HEK293T (cell line): Measurements from ENCODE around the gene TANK.
"Not testable (repeated sequence)": the region's sequence is repeated elsewhere in the genome, so short reads cannot be mapped to it uniquely, and the experiment has no call there.

Source experiments
- CTCF ChIA-PET: fragments of 350-600 bp; formaldehyde crosslinking; extraction: SDS; loops from one replicate; lab custom pipeline; 2021; ENCODE audit warnings: antibody characterized with exemption, inconsistent platforms; lab: Yijun Ruan, JAX
- POLR2A ChIA-PET: fragments of 350-600 bp; formaldehyde crosslinking; extraction: SDS; loops from one replicate; lab custom pipeline; 2020; ENCODE audit warnings: antibody characterized with exemption, inconsistent platforms; lab: Yijun Ruan, JAX
- DNase-seq: peaks from one replicate; pipeline ENCODE4 v3.0.0; 2012; ENCODE audit warnings: mixed read lengths; ENCODE audit errors: extremely low spot score
- ARNT ChIP-seq: fragments of 450-650 bp; IDR thresholded peaks from 2 replicates; pipeline ENCODE4 v1.6.1; 2017; ENCODE audit warnings: mild to moderate bottlenecking
- BHLHE40 ChIP-seq: fragments of 450-650 bp; IDR thresholded peaks from 2 replicates; pipeline ENCODE4 v1.6.1; 2016; ENCODE audit warnings: mild to moderate bottlenecking, moderate library complexity, borderline replicate concordance
- CTBP1 ChIP-seq: fragments of 450-650 bp; IDR thresholded peaks from 2 replicates; pipeline ENCODE4 v1.6.1; 2016; ENCODE audit warnings: borderline replicate concordance
- ELF4 ChIP-seq: fragments of 450-650 bp; IDR thresholded peaks from 2 replicates; pipeline ENCODE4 v1.6.1; 2017; ENCODE audit warnings: antibody characterized with exemption
- FOXA1 ChIP-seq: fragments of 450-650 bp; IDR thresholded peaks from 2 replicates; pipeline ENCODE4 v1.6.1; 2016; ENCODE audit warnings: mild to moderate bottlenecking
- FOXK2 ChIP-seq: fragments of 450-650 bp; IDR thresholded peaks from 2 replicates; pipeline ENCODE4 v1.6.1; 2016; ENCODE audit warnings: mild to moderate bottlenecking
- FOXM1 ChIP-seq: fragments of 450-650 bp; IDR thresholded peaks from 2 replicates; pipeline ENCODE4 v1.6.1; 2017; ENCODE audit warnings: mild to moderate bottlenecking, borderline replicate concordance
- HDGF ChIP-seq: fragments of 450-650 bp; IDR thresholded peaks from 2 replicates; pipeline ENCODE4 v1.6.1; 2017; ENCODE audit warnings: antibody characterized with exemption, borderline replicate concordance
- L3MBTL2 ChIP-seq: fragments of 450-650 bp; conservative IDR thresholded peaks from 2 replicates; pipeline ENCODE4 v1.6.1; 2016; ENCODE audit warnings: mild to moderate bottlenecking
- LEF1 ChIP-seq: fragments of 450-650 bp; IDR thresholded peaks from 2 replicates; pipeline ENCODE4 v1.6.1; 2017; ENCODE audit warnings: mild to moderate bottlenecking, borderline replicate concordance
- NFRKB ChIP-seq: fragments of 450-650 bp; IDR thresholded peaks from 2 replicates; pipeline ENCODE4 v1.6.1; 2016; ENCODE audit warnings: mild to moderate bottlenecking, moderate library complexity
- SP1 ChIP-seq: fragments of 450-650 bp; IDR thresholded peaks from 2 replicates; pipeline ENCODE4 v1.6.1; 2017
- SUZ12 ChIP-seq: fragments of 450-650 bp; IDR thresholded peaks from 2 replicates; pipeline ENCODE4 v1.6.1; 2016; ENCODE audit warnings: mild to moderate bottlenecking
- TARDBP ChIP-seq: fragments of 450-650 bp; IDR thresholded peaks from 2 replicates; pipeline ENCODE4 v1.6.1; 2016
- ZNF384 ChIP-seq: fragments of 450-650 bp; IDR thresholded peaks from 2 replicates; pipeline ENCODE4 v1.6.1; 2016
- TF ChIP-seq, protein P1 (sequence below): fragments of 450-650 bp; IDR thresholded peaks from 2 replicates; pipeline ENCODE4 v1.6.1; 2016

The TANK gene

DNA sequence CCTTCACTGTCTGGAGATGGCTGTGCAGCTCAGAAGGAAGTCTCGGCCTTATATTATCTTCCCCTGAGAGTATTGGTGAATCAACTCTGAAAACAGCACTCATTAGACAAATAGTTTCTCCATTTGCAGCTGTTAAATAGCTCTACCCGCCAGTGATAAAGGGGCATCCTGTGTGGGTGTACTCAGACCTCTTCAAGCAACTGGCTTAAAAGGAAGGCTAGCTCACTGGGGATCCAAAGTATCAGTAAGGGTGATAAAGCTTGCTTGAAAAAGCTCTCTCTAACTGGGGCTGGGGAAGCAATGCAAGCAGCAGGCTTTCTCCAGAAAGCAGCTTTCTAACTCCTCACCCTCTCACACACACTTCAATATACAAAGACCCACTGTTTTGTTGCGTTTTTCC lies 83.1 kb downstream of the TANK start:
- DNase-seq, result no peak
- POLR2A ChIA-PET, result interaction anchor here (0.7 kb wide), 1 partner anchor 23 kb away, joined by 3 read pairs; no protein-coding TSS in a partner anchor
- CTCF ChIA-PET, result interaction anchor here (0.6 kb wide), 1 partner anchor 570 kb away, joined by 3 read pairs; no protein-coding TSS in a partner anchor
- TF ChIP-seq ELF4 (no peak), LEF1 (no peak), ARNT (no peak), CTBP1 (no peak), ZNF384 (no peak), HDGF (no peak), BHLHE40 (no peak), SUZ12 (no peak), FOXA1 (no peak), FOXM1 (no peak), TARDBP (no peak), L3MBTL2 (no peak)

DNA sequence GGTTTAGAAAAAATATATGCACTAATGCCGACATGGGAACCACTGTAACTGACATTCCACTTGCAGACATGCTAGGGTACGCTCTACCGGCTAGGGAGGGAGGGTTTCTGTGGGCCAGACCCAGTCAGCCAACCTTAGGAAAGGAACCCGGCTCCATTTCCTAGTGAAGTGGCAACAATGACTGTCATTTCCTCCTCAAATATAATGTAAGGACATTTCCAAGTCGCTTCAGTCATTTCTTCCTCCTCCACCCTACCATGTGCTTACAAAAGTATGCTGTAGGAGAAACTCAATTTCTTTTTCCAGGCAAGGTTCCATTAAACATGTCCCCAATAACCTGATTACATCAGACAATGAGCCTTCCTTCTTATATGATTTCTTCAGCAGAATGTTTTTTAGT lies 83.7 kb downstream of the TANK start:
- POLR2A ChIA-PET, result no interaction called here
- DNase-seq, result no peak
- TF ChIP-seq SP1, result no peak
- no peak for TF ChIP-seq TARDBP
- TF ChIP-seq ARNT, result no peak
- TF ChIP-seq FOXA1, result no peak
- TF ChIP-seq, protein P1, sequence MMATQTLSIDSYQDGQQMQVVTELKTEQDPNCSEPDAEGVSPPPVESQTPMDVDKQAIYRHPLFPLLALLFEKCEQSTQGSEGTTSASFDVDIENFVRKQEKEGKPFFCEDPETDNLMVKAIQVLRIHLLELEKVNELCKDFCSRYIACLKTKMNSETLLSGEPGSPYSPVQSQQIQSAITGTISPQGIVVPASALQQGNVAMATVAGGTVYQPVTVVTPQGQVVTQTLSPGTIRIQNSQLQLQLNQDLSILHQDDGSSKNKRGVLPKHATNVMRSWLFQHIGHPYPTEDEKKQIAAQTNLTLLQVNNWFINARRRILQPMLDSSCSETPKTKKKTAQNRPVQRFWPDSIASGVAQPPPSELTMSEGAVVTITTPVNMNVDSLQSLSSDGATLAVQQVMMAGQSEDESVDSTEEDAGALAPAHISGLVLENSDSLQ, result no peak
- no peak for TF ChIP-seq HDGF
- TF ChIP-seq L3MBTL2, result no peak
- TF ChIP-seq ELF4, result no peak
- TF ChIP-seq BHLHE40, result no peak
- no peak for TF ChIP-seq FOXK2
- no peak for TF ChIP-seq NFRKB
- CTCF ChIA-PET, result no interaction called here

DNA sequence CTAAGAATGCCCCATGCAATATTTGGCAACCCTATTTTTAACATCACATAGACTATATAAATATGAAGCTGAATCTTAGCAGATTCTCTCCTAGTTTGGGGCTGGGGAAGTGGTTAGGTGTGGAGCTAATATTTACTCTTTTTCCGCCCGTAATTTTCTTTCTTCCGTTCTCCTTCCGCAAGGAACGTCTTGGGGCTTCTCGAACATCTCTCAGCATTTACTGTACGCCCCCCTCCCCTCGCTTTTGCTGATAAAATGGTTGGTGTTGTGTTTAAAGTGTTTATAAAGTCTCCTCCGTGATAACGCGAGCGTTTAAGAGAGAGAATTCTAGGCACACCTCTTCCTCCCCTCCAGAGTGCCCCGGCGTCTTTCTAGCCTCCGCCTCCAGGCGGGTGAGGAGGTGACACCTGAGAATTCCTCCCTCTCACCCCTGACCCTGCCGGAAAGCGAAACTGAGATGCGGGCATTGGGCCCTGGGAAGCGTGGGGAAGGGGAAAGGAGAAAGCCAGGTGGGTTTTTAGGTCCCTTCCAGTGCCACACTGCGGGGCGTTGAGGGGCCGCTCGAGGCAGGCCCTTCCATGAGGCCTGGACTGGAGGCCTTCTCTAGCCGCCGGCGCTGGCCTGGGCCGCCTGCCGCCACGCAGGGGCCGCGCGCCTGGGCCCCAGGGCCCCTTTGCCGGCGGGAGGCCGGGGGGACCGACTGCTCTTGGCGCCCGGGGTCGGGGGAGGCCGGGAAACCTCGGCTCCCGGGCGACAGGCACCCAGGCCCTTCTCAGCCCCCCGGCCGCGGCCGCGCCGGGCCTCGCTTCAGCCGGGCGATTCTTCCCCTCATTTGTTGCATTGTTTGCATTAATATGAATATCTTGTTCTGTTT lies 84.4 kb downstream of the TANK start:
- POLR2A ChIA-PET, CTCF ChIA-PET: not testable (repeated sequence)
- 0 out of 2 replicates have a peak, but pooled peaks have one; percentile 18 for TF ChIP-seq L3MBTL2
- DNase-seq, result peak; percentile 15

DNA sequence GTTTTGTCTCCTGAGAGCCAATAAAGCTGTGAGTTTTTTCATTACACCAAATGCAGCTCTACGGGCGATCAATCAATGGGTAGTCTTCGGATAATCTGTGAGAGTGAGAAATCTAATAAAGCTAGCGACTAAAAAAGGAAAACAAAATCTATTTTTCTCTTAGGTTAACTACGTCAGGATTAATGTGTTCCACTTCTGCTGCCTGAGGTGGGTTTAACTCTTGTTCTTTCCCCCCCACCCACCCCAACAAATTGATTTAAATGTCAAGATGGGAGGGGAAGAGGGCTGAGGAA lies 85.0 kb downstream of the TANK start:
- no peak for TF ChIP-seq FOXM1
- no peak for TF ChIP-seq NFRKB
- no peak for TF ChIP-seq ARNT
- CTCF ChIA-PET, result no interaction called here
- DNase-seq, result no peak
- POLR2A ChIA-PET, result no interaction called here

DNA sequence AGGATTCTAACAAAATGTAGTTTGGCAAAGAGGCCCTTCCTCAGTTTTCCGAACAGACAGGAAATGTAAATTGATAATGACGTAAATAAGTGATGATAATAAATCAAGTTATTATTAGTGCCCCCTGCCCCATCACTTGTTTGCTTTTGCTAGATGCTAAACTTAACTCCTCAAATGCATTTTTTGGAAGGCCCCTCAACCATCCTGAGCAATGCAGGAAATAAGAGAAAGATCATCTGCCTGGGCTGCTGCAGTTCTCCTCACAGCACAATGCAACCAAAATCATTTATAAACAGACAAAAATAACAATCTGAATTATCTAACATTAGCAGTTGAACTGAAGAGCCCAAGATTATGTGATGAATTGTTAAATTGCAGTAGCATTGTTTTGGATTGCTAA lies 85.4 kb downstream of the TANK start:
- ChIA-PET CTCF (no interaction called here), POLR2A (no interaction called here)
- DNase-seq, result no peak
- no peak for TF ChIP-seq SUZ12
- TF ChIP-seq FOXA1, result no peak
- TF ChIP-seq SP1, result no peak
- no peak for TF ChIP-seq HDGF
- no peak for TF ChIP-seq CTBP1
- no peak for TF ChIP-seq L3MBTL2
- no peak for TF ChIP-seq FOXK2
- no peak for TF ChIP-seq ARNT
- no peak for TF ChIP-seq FOXM1
- no peak for TF ChIP-seq ELF4
- TF ChIP-seq TARDBP, result no peak
- no peak for TF ChIP-seq NFRKB
- no peak for TF ChIP-seq BHLHE40
- TF ChIP-seq LEF1, result no peak
- no peak for TF ChIP-seq ZNF384
- TF ChIP-seq, protein P1, result no peak

DNA sequence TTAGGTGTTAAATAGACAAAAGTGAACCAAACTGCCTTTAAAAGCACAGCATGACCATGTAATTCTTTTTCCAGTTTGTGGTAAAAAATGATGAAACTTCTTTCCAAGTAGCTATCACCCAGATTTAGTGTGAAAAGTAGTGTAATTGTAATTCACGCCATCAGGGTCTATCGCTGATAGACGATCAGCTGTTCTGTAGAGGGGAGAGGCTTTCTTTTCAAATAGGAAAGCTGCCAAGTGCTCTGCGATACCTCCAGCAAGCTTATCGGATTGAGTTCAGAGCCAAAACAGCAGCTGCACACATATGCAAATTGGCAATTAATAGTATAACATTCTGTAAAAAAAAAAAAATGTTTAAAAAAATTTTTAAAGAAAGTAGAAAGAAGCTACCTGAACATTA lies 86.1 kb downstream of the TANK start:
- no peak for TF ChIP-seq SP1
- TF ChIP-seq TARDBP, result no peak
- TF ChIP-seq FOXM1, result no peak
- no peak for TF ChIP-seq LEF1
- TF ChIP-seq ARNT, result no peak
- no peak for TF ChIP-seq ELF4
- no peak for TF ChIP-seq ZNF384
- TF ChIP-seq FOXA1, result no peak
- TF ChIP-seq NFRKB, result no peak
- no peak for TF ChIP-seq FOXK2
- no peak for TF ChIP-seq SUZ12
- no peak for TF ChIP-seq CTBP1
- TF ChIP-seq, protein P1, result no peak
- no peak for DNase-seq
- CTCF ChIA-PET, result no interaction called here
- POLR2A ChIA-PET, result no interaction called here
